HepG2 (cell line): ENCODE measurements around the gene EPHX1. TPM values are rescaled to one million over a fixed set of nuclear protein-coding genes. Genes with fewer than 3 reads are reported as not detected.

Experiments
- DR1 ChIP-seq: sonication (generic); formaldehyde crosslinking; IDR thresholded peaks from 2 replicates; pipeline ENCODE4 v1.8.0; 2021; ENCODE audit warnings: mild to moderate bottlenecking, missing genetic modification reagents, inconsistent platforms
- GABPB1 ChIP-seq: IDR thresholded peaks from 2 replicates; pipeline ENCODE4 v1.6.1; 2016; ENCODE audit warnings: mild to moderate bottlenecking, missing genetic modification reagents, moderate library complexity, missing compliant biosample characterization
- GPN1 ChIP-seq: sonication (generic); formaldehyde crosslinking; IDR thresholded peaks from 2 replicates; pipeline ENCODE4 v1.5.1; 2020; ENCODE audit warnings: missing genetic modification reagents, borderline replicate concordance
- IRF2 ChIP-seq: IDR thresholded peaks from 2 replicates; pipeline ENCODE4 v1.6.1; 2018; ENCODE audit warnings: missing genetic modification reagents, missing compliant biosample characterization
- KLF12 ChIP-seq: sonication (generic); formaldehyde crosslinking; IDR thresholded peaks from 2 replicates; pipeline ENCODE4 v1.4.0; 2020; ENCODE audit warnings: missing genetic modification reagents, borderline replicate concordance
- MAFF ChIP-seq: IDR thresholded peaks from 2 replicates; pipeline ENCODE4 v1.6.1; 2011; ENCODE audit warnings: low read depth, low read length, improper control_type of control experiment
- MAZ ChIP-seq, 2 experiments: sonication (generic) in 1 of 2; formaldehyde crosslinking in 1 of 2; IDR thresholded peaks; 2 replicates each; pipeline versions ENCODE4 v1.5.0 to v1.6.1; 2012 to 2020; ENCODE audit warnings: low read depth in 2 of 2, mild to moderate bottlenecking in 2 of 2, borderline replicate concordance in 1 of 2, improper control_type of control experiment in 1 of 2, low read length in 1 of 2, missing genetic modification reagents in 1 of 2, moderate library complexity in 1 of 2
- MED13 ChIP-seq: sonication (generic); formaldehyde crosslinking; IDR thresholded peaks from 2 replicates; pipeline ENCODE4 v1.5.0; 2020; ENCODE audit warnings: missing genetic modification reagents
- NFE2 ChIP-seq: sonication (generic); formaldehyde crosslinking; IDR thresholded peaks from 2 replicates; pipeline ENCODE4 v1.4.0; 2020; ENCODE audit warnings: missing genetic modification reagents
- PAWR ChIP-seq: sonication (generic); formaldehyde crosslinking; IDR thresholded peaks from 2 replicates; pipeline ENCODE4 v1.4.0; 2020; ENCODE audit warnings: missing genetic modification reagents, mild to moderate bottlenecking, borderline replicate concordance
- SNAPC2 ChIP-seq: sonication (generic); formaldehyde crosslinking; IDR thresholded peaks from 2 replicates; pipeline ENCODE4 v1.8.1; 2022; ENCODE audit warnings: mild to moderate bottlenecking, missing genetic modification reagents
- U2AF1 ChIP-seq: fragments of 200-400 bp; formaldehyde crosslinking; optimal IDR thresholded peaks from 2 replicates; pipeline ENCODE3; 2017; ENCODE audit warnings: mild to moderate bottlenecking, low read depth, low read length
- ZNF350 ChIP-seq: sonication (generic); formaldehyde crosslinking; IDR thresholded peaks from 2 replicates; pipeline ENCODE4 v1.4.0; 2020; ENCODE audit warnings: mild to moderate bottlenecking, low read depth, missing genetic modification reagents, borderline replicate concordance
- ZNF772 ChIP-seq: sonication (generic); formaldehyde crosslinking; IDR thresholded peaks from 2 replicates; pipeline ENCODE4 v1.5.0; 2020; ENCODE audit warnings: mild to moderate bottlenecking, missing genetic modification reagents
- ZNF773 ChIP-seq: sonication (generic); formaldehyde crosslinking; IDR thresholded peaks from 2 replicates; pipeline ENCODE4 v1.4.0; 2020; ENCODE audit warnings: missing genetic modification reagents, borderline replicate concordance
- ZNF841 ChIP-seq: sonication (generic); formaldehyde crosslinking; IDR thresholded peaks from 2 replicates; pipeline ENCODE4 v1.8.1; 2023; ENCODE audit warnings: missing genetic modification reagents, borderline replicate concordance
- polyA plus RNA-seq, 8 experiments: library from polyadenylated mRNA; depleted of rRNA in 3 of 8; stranded (reverse) in 7 of 8; unstranded in 1 of 8; fragments of >200 nt; fragmentation: Illumina TruSeq in 4 of 8; extraction: Trizol in 4 of 8; gene quantifications; 2 replicates each; pipeline versions ENCODE4 v1.2.1 to v1.2.3, GENCODE V29; 2011 to 2016; ENCODE audit warnings: low read depth in 4 of 8, missing spikeins in 1 of 8, mixed read lengths in 1 of 8; ENCODE audit not compliant: insufficient read depth in 1 of 8
- total RNA-seq, 5 experiments: library from RNA; depleted of rRNA; stranded (reverse); fragments of >200 nt; fragmentation: Illumina TruSeq; extraction: Trizol; gene quantifications; 2 replicates each; pipeline ENCODE4 v1.2.3, GENCODE V29; 2016; ENCODE audit warnings: low read depth in 1 of 5
- TF ChIP-seq, protein P1 (sequence below): sonication (generic); formaldehyde crosslinking; IDR thresholded peaks from 2 replicates; pipeline ENCODE4 v1.4.0; 2020; ENCODE audit warnings: mild to moderate bottlenecking, missing genetic modification reagents
- TF ChIP-seq, protein P2 (sequence below): sonication (generic); formaldehyde crosslinking; IDR thresholded peaks from 2 replicates; pipeline ENCODE4 v1.5.0; 2020; ENCODE audit warnings: mild to moderate bottlenecking, missing genetic modification reagents
- TF ChIP-seq, protein P3 (sequence below): sonication (generic); formaldehyde crosslinking; IDR thresholded peaks from 2 replicates; pipeline ENCODE4 v1.5.0; 2020; ENCODE audit warnings: mild to moderate bottlenecking, missing genetic modification reagents, moderate library complexity

EPHX1 gene
- total and polyA plus RNA-seq, 2 of the 13 experiments (the other 11 are each of a cell fraction or from before 2014, with no cell fraction given), result 27.7 to 36.5 TPM

DNA sequence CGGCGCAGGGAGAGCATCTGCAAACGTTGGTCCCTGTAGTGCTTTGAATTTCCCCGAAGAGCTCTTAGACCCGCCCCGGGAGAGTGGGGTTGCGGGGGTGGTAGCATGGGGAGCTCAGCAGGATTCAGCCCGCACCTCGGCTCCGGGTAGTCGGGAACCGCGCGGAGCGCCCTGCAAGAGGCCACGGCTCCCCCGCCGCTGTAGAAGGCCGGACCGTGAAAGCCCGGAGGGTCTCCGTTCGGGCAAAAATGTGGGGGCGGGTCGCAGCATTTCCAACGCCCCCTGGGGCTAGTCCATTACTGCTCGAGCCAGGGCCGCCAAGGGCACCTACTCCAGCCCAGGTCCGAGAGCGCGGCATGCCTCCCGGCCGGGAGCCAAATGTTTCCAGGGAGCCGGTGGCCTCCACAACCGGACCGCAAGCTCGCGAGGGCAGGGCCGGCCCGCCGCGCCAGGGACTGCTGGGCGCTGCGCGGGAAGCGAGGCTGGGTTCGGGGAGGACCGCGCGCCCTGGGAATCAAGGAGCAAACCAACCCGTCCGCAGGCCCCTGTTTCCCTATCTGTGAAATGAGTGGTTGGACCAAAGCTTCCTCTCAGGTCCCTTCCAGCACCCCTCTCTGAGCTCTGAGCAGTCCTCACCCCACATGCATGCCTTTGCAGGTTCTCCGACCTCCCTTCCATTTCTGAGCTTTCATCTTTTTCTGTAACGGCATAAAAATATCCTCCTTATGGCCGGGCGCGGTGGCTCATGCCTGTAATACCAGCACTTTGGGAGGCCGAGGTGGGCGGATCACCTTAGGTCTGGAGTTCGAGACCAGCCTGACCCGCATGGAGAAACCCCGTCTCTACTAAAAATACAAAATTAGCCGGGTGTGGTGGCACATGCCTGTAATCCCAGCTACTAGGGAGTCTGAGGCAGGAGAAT, 73.0 kb downstream of the EPHX1 start (continued):
- TF ChIP-seq, protein P1, sequence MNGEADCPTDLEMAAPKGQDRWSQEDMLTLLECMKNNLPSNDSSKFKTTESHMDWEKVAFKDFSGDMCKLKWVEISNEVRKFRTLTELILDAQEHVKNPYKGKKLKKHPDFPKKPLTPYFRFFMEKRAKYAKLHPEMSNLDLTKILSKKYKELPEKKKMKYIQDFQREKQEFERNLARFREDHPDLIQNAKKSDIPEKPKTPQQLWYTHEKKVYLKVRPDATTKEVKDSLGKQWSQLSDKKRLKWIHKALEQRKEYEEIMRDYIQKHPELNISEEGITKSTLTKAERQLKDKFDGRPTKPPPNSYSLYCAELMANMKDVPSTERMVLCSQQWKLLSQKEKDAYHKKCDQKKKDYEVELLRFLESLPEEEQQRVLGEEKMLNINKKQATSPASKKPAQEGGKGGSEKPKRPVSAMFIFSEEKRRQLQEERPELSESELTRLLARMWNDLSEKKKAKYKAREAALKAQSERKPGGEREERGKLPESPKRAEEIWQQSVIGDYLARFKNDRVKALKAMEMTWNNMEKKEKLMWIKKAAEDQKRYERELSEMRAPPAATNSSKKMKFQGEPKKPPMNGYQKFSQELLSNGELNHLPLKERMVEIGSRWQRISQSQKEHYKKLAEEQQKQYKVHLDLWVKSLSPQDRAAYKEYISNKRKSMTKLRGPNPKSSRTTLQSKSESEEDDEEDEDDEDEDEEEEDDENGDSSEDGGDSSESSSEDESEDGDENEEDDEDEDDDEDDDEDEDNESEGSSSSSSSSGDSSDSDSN (CRISPR knock-in tag), result peak; percentile 96
- TF ChIP-seq MAZ (IDR thresholded peaks at IDR 0.05; ENCODE audit: borderline replicate concordance, low read depth, low read length), result no peak
- TF ChIP-seq MAZ (CRISPR knock-in tag; IDR thresholded peaks at IDR 0.05; ENCODE audit: low read depth), result peak; percentile 32; the same call in 1 of the 2 replicates
- TF ChIP-seq MAFF, result no peak
- no peak for TF ChIP-seq SNAPC2
- TF ChIP-seq U2AF1, result peak; percentile 11
- TF ChIP-seq DR1 (CRISPR knock-in tag), result no peak; the same call in 1 of the 2 replicates
- TF ChIP-seq NFE2 (CRISPR knock-in tag), result no peak
- no peak for TF ChIP-seq KLF12
- no peak for TF ChIP-seq ZNF841
- peak; percentile 27; the same call in 1 of the 2 replicates for TF ChIP-seq ZNF772 (CRISPR knock-in tag)
- TF ChIP-seq MED13 (CRISPR knock-in tag), result no peak
- TF ChIP-seq, protein P2, sequence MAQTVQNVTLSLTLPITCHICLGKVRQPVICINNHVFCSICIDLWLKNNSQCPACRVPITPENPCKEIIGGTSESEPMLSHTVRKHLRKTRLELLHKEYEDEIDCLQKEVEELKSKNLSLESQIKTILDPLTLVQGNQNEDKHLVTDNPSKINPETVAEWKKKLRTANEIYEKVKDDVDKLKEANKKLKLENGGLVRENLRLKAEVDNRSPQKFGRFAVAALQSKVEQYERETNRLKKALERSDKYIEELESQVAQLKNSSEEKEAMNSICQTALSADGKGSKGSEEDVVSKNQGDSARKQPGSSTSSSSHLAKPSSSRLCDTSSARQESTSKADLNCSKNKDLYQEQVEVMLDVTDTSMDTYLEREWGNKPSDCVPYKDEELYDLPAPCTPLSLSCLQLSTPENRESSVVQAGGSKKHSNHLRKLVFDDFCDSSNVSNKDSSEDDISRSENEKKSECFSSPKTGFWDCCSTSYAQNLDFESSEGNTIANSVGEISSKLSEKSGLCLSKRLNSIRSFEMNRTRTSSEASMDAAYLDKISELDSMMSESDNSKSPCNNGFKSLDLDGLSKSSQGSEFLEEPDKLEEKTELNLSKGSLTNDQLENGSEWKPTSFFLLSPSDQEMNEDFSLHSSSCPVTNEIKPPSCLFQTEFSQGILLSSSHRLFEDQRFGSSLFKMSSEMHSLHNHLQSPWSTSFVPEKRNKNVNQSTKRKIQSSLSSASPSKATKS (CRISPR knock-in tag), result no peak
- 0 out of 2 replicates have a peak, but pooled peaks have one; percentile 43 for TF ChIP-seq ZNF350 (CRISPR knock-in tag)
- TF ChIP-seq GPN1, result no peak
- TF ChIP-seq ZNF773, result no peak
- TF ChIP-seq, protein P3, sequence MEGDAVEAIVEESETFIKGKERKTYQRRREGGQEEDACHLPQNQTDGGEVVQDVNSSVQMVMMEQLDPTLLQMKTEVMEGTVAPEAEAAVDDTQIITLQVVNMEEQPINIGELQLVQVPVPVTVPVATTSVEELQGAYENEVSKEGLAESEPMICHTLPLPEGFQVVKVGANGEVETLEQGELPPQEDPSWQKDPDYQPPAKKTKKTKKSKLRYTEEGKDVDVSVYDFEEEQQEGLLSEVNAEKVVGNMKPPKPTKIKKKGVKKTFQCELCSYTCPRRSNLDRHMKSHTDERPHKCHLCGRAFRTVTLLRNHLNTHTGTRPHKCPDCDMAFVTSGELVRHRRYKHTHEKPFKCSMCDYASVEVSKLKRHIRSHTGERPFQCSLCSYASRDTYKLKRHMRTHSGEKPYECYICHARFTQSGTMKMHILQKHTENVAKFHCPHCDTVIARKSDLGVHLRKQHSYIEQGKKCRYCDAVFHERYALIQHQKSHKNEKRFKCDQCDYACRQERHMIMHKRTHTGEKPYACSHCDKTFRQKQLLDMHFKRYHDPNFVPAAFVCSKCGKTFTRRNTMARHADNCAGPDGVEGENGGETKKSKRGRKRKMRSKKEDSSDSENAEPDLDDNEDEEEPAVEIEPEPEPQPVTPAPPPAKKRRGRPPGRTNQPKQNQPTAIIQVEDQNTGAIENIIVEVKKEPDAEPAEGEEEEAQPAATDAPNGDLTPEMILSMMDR, result no peak
- TF ChIP-seq IRF2, result 0 out of 2 replicates have a peak, but pooled peaks have one; percentile 26
- TF ChIP-seq GABPB1 (CRISPR knock-in tag), result 0 out of 2 replicates have a peak, but pooled peaks have one; percentile 47
- TF ChIP-seq PAWR (CRISPR knock-in tag), result no peak
